A673 (cell line): ENCODE measurements around the gene TTC1.

Source experiments
- EZH2 ChIP-seq: fragments of 200-600 bp; sonication (generic); IDR thresholded peaks from 2 replicates; pipeline ENCODE4 v1.6.1; 2017; ENCODE audit warnings: borderline replicate concordance, low read depth, mild to moderate bottlenecking, mixed read lengths, antibody characterized with exemption, low read length; ENCODE audit not compliant: poor library complexity, severe bottlenecking
- TF ChIP-seq, protein P1 (sequence below): fragments of 300-800, 200-600 bp; sonication (generic); conservative IDR thresholded peaks from 2 replicates; pipeline ENCODE4 v1.5.1; 2017; ENCODE audit warnings: low read depth, mild to moderate bottlenecking, antibody characterized with exemption, low read length, moderate library complexity, mixed read lengths

DNA sequence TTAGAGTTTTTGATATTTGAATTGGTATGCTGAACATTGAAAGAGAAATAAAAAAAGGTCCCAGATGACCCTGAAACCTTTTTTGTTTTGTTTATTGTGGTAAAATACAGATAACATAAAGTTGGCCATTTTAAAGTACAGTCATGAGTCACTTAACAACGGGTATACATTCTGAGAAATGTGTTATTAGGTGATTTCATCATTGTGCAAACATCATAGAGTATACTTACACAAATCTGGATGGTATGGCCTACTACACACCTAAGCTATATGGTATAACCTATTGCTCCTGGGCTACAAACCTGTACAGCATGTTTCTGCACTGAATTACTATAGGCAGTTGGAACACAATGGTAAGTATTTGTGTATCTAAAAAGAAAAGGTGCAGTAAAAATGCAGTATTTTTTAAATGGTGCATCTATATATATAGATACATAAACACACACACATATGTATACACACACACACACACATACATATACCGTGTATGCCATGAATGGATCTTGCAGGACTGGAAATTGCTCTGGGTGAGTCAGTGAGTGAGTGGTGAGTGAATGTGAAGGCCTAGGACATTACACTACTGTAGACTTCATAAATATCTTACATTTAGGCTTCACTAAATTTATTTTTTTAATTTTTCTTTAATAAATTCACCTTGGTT lies 31.0 kb downstream of the TTC1 start:
- TF ChIP-seq, protein P1, sequence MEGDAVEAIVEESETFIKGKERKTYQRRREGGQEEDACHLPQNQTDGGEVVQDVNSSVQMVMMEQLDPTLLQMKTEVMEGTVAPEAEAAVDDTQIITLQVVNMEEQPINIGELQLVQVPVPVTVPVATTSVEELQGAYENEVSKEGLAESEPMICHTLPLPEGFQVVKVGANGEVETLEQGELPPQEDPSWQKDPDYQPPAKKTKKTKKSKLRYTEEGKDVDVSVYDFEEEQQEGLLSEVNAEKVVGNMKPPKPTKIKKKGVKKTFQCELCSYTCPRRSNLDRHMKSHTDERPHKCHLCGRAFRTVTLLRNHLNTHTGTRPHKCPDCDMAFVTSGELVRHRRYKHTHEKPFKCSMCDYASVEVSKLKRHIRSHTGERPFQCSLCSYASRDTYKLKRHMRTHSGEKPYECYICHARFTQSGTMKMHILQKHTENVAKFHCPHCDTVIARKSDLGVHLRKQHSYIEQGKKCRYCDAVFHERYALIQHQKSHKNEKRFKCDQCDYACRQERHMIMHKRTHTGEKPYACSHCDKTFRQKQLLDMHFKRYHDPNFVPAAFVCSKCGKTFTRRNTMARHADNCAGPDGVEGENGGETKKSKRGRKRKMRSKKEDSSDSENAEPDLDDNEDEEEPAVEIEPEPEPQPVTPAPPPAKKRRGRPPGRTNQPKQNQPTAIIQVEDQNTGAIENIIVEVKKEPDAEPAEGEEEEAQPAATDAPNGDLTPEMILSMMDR: no peak
- TF ChIP-seq EZH2: no peak
